GM12878 (cell line): ENCODE data around the gene ABHD14A. TPM values are rescaled to one million over a fixed set of nuclear protein-coding genes. Genes with fewer than 3 reads are reported as not detected.

Experiments
- ATAC-seq: fragments of 200-7000 bp; cut with Tn5 transposase; 3 replicates; pipeline ENCODE4 v1.9.1; 2020; ENCODE audit warnings: mild to moderate bottlenecking, moderate library complexity
- BruUV-seq: library from RNA; stranded (reverse); fragments of 400-500 nt; replicated peaks from 2 replicates; lab custom pipeline; 2021; lab: Mats Ljungman, UMichigan
- CTCF ChIA-PET: fragments of 300-600 bp; sonication (Branson Sonifier 250); formaldehyde crosslinking; extraction: SDS; loops from one replicate; lab custom pipeline; 2021; ENCODE audit warnings: inconsistent platforms; lab: Yijun Ruan, JAX
- POLR2A ChIA-PET: fragments of 350-600 bp; formaldehyde crosslinking; extraction: SDS; loops from one replicate; lab custom pipeline; 2021; ENCODE audit warnings: inconsistent platforms; lab: Charles Lee
- RAD21 ChIA-PET: fragments of 300-600 bp; sonication (Branson Sonifier 250); formaldehyde crosslinking; loops from one replicate; lab custom pipeline; 2023; ENCODE audit warnings: antibody characterized with exemption; ENCODE audit not compliant: unreplicated experiment; lab: Charles Lee
- SMC1A ChIA-PET: fragments of 300-600 bp; sonication (Branson Sonifier 250); formaldehyde crosslinking; loops from one replicate; lab custom pipeline; 2023; ENCODE audit not compliant: unreplicated experiment, uncharacterized antibody; lab: Charles Lee
- DNase-seq: peaks from one replicate; pipeline ENCODE4 v3.0.0-alpha.2; 2011; ENCODE audit warnings: low read depth, low spot score
- FAIRE-seq: peaks from 3 replicates; lab custom pipeline; 2011; peaks lifted over from hg19 to GRCh38; lab: Jason Lieb, UNC
- H2AFZ ChIP-seq: 2 replicates; pipeline ENCODE4 v1.6.0; 2011; ENCODE audit warnings: low read depth, low read length, control low read depth; ENCODE audit not compliant: control insufficient read depth
- H3K27ac ChIP-seq: 2 replicates; pipeline ENCODE4 v1.5.1; 2011; ENCODE audit warnings: control low read depth; ENCODE audit not compliant: control insufficient read depth, insufficient read depth
- H3K27me3 ChIP-seq, 2 experiments: replicated peaks in 1 of 2; 2 replicates each; pipeline versions ENCODE4 v1.6.0 to v1.6.1; 2011; ENCODE audit warnings: low read length in 1 of 2; ENCODE audit not compliant: control insufficient read depth in 2 of 2, insufficient read depth in 2 of 2
- H3K36me3 ChIP-seq, 2 experiments: 2 replicates each; pipeline ENCODE4 v1.5.1; 2011; ENCODE audit warnings: low read length in 1 of 2; ENCODE audit not compliant: control insufficient read depth in 2 of 2, insufficient read depth in 2 of 2
- H3K4me1 ChIP-seq: 2 replicates; pipeline ENCODE4 v1.6.1; 2011; ENCODE audit warnings: mild to moderate bottlenecking, low read length, moderate library complexity, mixed read lengths; ENCODE audit not compliant: control insufficient read depth, insufficient read depth
- H3K4me2 ChIP-seq: 2 replicates; pipeline ENCODE4 v1.6.0; 2011; ENCODE audit warnings: control low read depth; ENCODE audit not compliant: control insufficient read depth, insufficient read depth
- H3K4me3 ChIP-seq: fragments of 200-600 bp; sonication (generic); 2 replicates; pipeline ENCODE4 v1.5.1; 2016
- H3K79me2 ChIP-seq: 2 replicates; pipeline ENCODE4 v1.6.0; 2011; ENCODE audit warnings: low read length; ENCODE audit not compliant: control insufficient read depth, insufficient read depth
- H3K9ac ChIP-seq: 2 replicates; pipeline ENCODE4 v1.8.0; 2011; ENCODE audit warnings: low read length, control low read depth, mixed read lengths; ENCODE audit not compliant: control insufficient read depth, insufficient read depth
- H3K9me3 ChIP-seq: replicated peaks from 3 replicates; pipeline ENCODE4 v1.5.1; 2011; ENCODE audit warnings: mild to moderate bottlenecking, low read length; ENCODE audit not compliant: control insufficient read depth, insufficient read depth
- H4K20me1 ChIP-seq: 2 replicates; pipeline ENCODE4 v1.6.0; 2011; ENCODE audit not compliant: control insufficient read depth, insufficient read depth
- CREM ChIP-seq: IDR thresholded peaks from 2 replicates; pipeline ENCODE4 v1.6.1; 2014; ENCODE audit warnings: antibody characterized with exemption, low read depth
- ESRRA ChIP-seq: IDR thresholded peaks from 2 replicates; pipeline ENCODE4 v1.6.1; 2012; ENCODE audit warnings: mild to moderate bottlenecking, low read length, improper control_type of control experiment
- JUNB ChIP-seq: IDR thresholded peaks from 2 replicates; pipeline ENCODE4 v1.6.1; 2016; ENCODE audit warnings: antibody characterized with exemption, mild to moderate bottlenecking
- KDM1A ChIP-seq: fragments of 200-600 bp; sonication (generic); IDR thresholded peaks from 2 replicates; pipeline ENCODE4 v1.6.1; 2016; ENCODE audit warnings: borderline replicate concordance
- MYC ChIP-seq: IDR thresholded peaks from 2 replicates; pipeline ENCODE4 v1.6.1; 2011; ENCODE audit warnings: mild to moderate bottlenecking, low read length, moderate library complexity, inconsistent platforms; ENCODE audit not compliant: insufficient read depth, insufficient replicate concordance, insufficient read length, severe bottlenecking
- RFX5 ChIP-seq: IDR thresholded peaks from 2 replicates; pipeline ENCODE4 v1.6.1; 2011; ENCODE audit warnings: low read depth, low read length, improper control_type of control experiment
- SREBF1 ChIP-seq: IDR thresholded peaks from 2 replicates; pipeline ENCODE4 v1.6.1; 2012; ENCODE audit warnings: mild to moderate bottlenecking, low read length
- STAT3 ChIP-seq: IDR thresholded peaks from 2 replicates; pipeline ENCODE4 v1.6.1; 2011; ENCODE audit warnings: low read depth, low read length, improper control_type of control experiment
- TCF12 ChIP-seq: IDR thresholded peaks from 2 replicates; pipeline ENCODE4 v1.6.1; 2011; ENCODE audit warnings: low read depth, mild to moderate bottlenecking, low read length
- ZBED1 ChIP-seq: IDR thresholded peaks from 2 replicates; pipeline ENCODE4 v1.6.1; 2016; ENCODE audit warnings: borderline replicate concordance
- WGBS: methylation state at CpG from one replicate; pipeline ENCODE4 v1.1.6; 2016; ENCODE audit warnings: low lambda C conversion rate; ENCODE audit not compliant: insufficient replicate concordance, insufficient coverage; ENCODE audit errors: missing lambda C conversion rate; 5-methylcytosine and 5-hydroxymethylcytosine counted together
- in situ Hi-C: fragments of 300-500 bp; cut with MboI; formaldehyde crosslinking; loops from 9 replicates; pipeline ENCODE4 v1.14.3; 2018; ENCODE audit warnings: mixed read lengths
- intact Hi-C: fragments of 100-400 bp; cut with micrococcal nuclease; formaldehyde crosslinking; loops from one replicate; pipeline ENCODE4 v1.14.2; 2022; ENCODE audit not compliant: unreplicated experiment
- polyA plus RNA-seq, 11 experiments: library from polyadenylated mRNA; depleted of rRNA in 4 of 11; unstranded in 6 of 11; stranded (reverse) in 5 of 11; fragments of >200 nt; fragmentation: Nextera tagmentation in 4 of 11; fragmentation: Illumina TruSeq in 1 of 11; extraction: Ambion mirVana in 4 of 11; extraction: Trizol in 1 of 11; gene quantifications; 1 replicate in 1 of 11; 2 replicates in 10 of 11; pipeline versions ENCODE4 v1.2.1 to v1.2.3, GENCODE V29; 2011 to 2016; ENCODE audit warnings: inconsistent platforms in 2 of 11, missing spikeins in 2 of 11, low read depth in 1 of 11
- total RNA-seq, 4 experiments: library from RNA; depleted of rRNA in 3 of 4; stranded (reverse); fragments of >200 nt in 3 of 4; fragmentation: Illumina TruSeq in 1 of 4; extraction: Trizol in 1 of 4; gene quantifications; 2 replicates each; pipeline versions ENCODE4 v1.2.1 to v1.2.3, GENCODE V29; 2013 to 2021

The ABHD14A gene
- total and polyA plus RNA-seq, 10 of the 15 experiments (the other 5 are each of a cell fraction or from before 2014, with no cell fraction given), result 1.2 to 27.0 (median 7.9) TPM

DNA sequence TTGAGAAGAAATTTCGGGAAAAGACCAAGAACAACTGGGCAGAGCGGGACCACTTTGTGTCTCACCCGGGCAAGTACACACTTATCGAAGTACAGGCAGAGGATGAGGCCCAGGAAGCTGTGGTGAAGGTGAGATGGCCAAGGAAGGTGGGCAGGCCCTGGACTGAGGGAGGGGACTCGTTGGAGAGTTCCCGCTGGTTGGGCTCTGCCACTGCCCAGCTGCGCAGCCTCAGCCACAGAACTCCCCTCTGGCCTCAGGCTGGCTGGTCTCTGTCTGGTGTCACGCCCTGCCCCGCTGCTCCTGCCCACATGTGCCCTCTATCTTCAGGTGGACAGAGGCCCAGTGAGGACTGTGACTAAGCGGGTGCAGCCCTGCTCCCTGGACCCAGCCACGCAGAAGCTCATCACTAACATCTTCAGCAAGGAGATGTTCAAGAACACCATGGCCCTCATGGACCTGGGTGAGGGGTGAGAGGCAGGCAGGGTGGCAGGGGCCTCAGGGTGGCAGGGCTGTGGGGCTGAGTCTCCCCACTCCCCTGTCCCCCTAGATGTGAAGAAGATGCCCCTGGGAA is 30.3 kb upstream of the ABHD14A start:
- SMC1A ChIA-PET, result no interaction called here
- in situ Hi-C loops, result no loop called here
- no peak for ATAC-seq

DNA sequence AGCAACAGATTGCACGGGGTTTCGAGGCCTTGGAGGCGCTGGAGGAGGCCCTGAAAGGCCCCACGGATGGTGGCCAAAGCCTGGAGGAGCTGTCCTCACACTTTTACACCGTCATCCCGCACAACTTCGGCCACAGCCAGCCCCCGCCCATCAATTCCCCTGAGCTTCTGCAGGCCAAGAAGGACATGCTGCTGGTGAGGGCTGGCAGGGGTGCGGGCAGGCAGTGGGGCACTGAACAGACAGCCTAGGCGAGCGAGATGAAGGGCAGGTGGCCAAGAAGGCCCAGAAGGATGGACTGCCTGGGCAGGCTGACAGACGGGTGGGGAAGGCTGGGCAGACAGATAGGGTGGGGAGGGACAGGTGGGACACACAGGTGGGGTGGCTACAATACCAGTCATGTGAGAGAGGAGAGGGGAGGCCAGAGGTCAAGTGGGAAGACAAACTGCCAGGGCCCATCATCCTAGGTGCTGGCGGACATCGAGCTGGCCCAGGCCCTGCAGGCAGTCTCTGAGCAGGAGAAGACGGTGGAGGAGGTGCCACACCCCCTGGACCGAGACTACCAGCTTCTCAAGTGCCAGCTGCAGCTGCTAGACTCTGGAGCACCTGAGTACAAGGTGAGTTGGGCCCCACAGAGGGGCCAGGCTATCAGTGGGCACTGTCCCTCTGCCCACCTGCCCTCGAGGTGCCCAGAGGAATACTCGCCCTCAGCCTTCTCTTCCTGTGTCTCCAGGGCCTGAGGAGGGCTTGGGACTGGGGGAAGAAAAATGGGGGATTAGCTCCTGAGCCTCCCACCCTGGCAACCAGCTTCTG is 29.6 kb upstream of the ABHD14A start:
- no peaks in the 10 kb centered on the region for H3K9me3 ChIP-seq
- peaks cover 20% of the 10 kb centered on the region for H3K79me2 ChIP-seq
- ChIA-PET POLR2A (interaction anchor here (0.7 kb wide), 1 partner anchor 512 kb away, joined by 4 read pairs; no protein-coding TSS in a partner anchor), RAD21 (no interaction called here), SMC1A (no interaction called here), CTCF (interaction anchor here (4.8 kb wide), 1 partner anchor 29 kb away, joined by 79 read pairs; the partner anchor contains the start of genes ABHD14A and ABHD14B)
- H3K36me3 ChIP-seq, result peaks cover 0 to 2% of the 10 kb centered on the region in 2 experiments; a peak in 1 of 4 replicates
- intact Hi-C loops (no loop called here), in situ Hi-C loops (no loop called here)
- H4K20me1 ChIP-seq, result no peaks in the 10 kb centered on the region
- FAIRE-seq, result no peak
- no peak overlapping the region for H3K9ac ChIP-seq
- TF ChIP-seq STAT3 (no peak), KDM1A (no peak), TCF12 (no peak), ZBED1 (no peak), MYC (no peak), RFX5 (no peak), CREM (no peak), JUNB (no peak)
- peaks cover 11% of the 10 kb centered on the region for H3K4me1 ChIP-seq
- no peak overlapping the region for H3K27ac ChIP-seq
- no peaks in the 10 kb centered on the region for H3K27me3 ChIP-seq
- DNase-seq, result no peak
- no peak overlapping the region for H3K4me2 ChIP-seq
- H3K4me3 ChIP-seq, result no peak overlapping the region
- no peak for ATAC-seq
- WGBS, result 97% methylated on average over 17 of the region's 18 CpGs
- no peak overlapping the region for H2AFZ ChIP-seq
- BruUV-seq, result no TSS peak

More for the DNA sequence above, 30.3 kb upstream of the ABHD14A start:
- no peaks in the 10 kb centered on the region for H3K9me3 ChIP-seq
- peaks cover 11% of the 10 kb centered on the region for H3K4me1 ChIP-seq
- H3K4me2 ChIP-seq, result no peak overlapping the region
- FAIRE-seq, result no peak
- no peak overlapping the region for H2AFZ ChIP-seq
- no peak for DNase-seq
- WGBS, result 98% methylated on average over 11 of the region's 11 CpGs
- ChIA-PET CTCF (interaction anchor here (0.9 to 4.8 kb wide), 2 partner anchors 30 to 60 kb away, joined by 3 to 79 read pairs; partner anchors contain the start of genes ABHD14A and ABHD14B), POLR2A (interaction anchor here (0.7 kb wide), 1 partner anchor 512 kb away, joined by 4 read pairs; no protein-coding TSS in a partner anchor), RAD21 (no interaction called here)
- peaks cover 25% of the 10 kb centered on the region for H3K79me2 ChIP-seq
- intact Hi-C loops, result no loop called here
- peaks cover 0 to 2% of the 10 kb centered on the region in 2 experiments; a peak in 1 of 4 replicates for H3K36me3 ChIP-seq
- TF ChIP-seq ESRRA (no peak), SREBF1 (no peak)
- H3K27ac ChIP-seq, result no peak overlapping the region
- no TSS peak for BruUV-seq
- no peaks in the 10 kb centered on the region for H3K27me3 ChIP-seq
- H4K20me1 ChIP-seq, result no peaks in the 10 kb centered on the region
- H3K9ac ChIP-seq, result no peak overlapping the region
- no peak overlapping the region for H3K4me3 ChIP-seq
